Neural crest cell (in vitro differentiated cells): ENCODE data around the gene SFXN2. TPM values are rescaled to one million over a fixed set of nuclear protein-coding genes. Genes with fewer than 3 reads are reported as not detected.
"Not testable (repeated sequence)": the region's sequence is repeated elsewhere in the genome, so short reads cannot be mapped to it uniquely, and the experiment has no call there.

ENCODE experiments used
- DNase-seq: peaks from one replicate; pipeline ENCODE4 v3.0.0; 2021; ENCODE audit warnings: low read depth, mixed read lengths, low spot score
- H3K27ac Mint-ChIP-seq: one replicate; pipeline ENCODE4 v1.8.0; 2021; ENCODE audit warnings: mild to moderate bottlenecking, mixed read lengths; ENCODE audit not compliant: unreplicated experiment
- H3K27me3 Mint-ChIP-seq: 2 replicates; pipeline ENCODE4 v1.8.0; 2021; ENCODE audit warnings: low read depth, mild to moderate bottlenecking, mixed read lengths
- H3K36me3 Mint-ChIP-seq: 2 replicates; pipeline ENCODE4 v1.8.0; 2021; ENCODE audit warnings: low read depth, mild to moderate bottlenecking, mixed read lengths
- H3K4me1 Mint-ChIP-seq: 2 replicates; pipeline ENCODE4 v1.8.0; 2021; ENCODE audit warnings: mixed read lengths
- H3K4me3 Mint-ChIP-seq: one replicate; pipeline ENCODE4 v1.8.0; 2021; ENCODE audit warnings: mild to moderate bottlenecking, mixed read lengths
- H3K9me3 Mint-ChIP-seq: 2 replicates; pipeline ENCODE4 v1.8.0; 2021; ENCODE audit warnings: mixed read lengths
- total RNA-seq: library from RNA; stranded (reverse); gene quantifications from 2 replicates; pipeline ENCODE4 v1.2.1, GENCODE V29; 2021
- TF ChIP-seq, protein P1 (sequence below): fragments of 200-600 bp; sonication (generic); conservative IDR thresholded peaks from 2 replicates; pipeline ENCODE4 v1.5.0; 2021; ENCODE audit warnings: antibody characterized with exemption, mild to moderate bottlenecking

Gene SFXN2
- total RNA-seq, 1 donor from 2014 or later, result 36.6 TPM

DNA sequence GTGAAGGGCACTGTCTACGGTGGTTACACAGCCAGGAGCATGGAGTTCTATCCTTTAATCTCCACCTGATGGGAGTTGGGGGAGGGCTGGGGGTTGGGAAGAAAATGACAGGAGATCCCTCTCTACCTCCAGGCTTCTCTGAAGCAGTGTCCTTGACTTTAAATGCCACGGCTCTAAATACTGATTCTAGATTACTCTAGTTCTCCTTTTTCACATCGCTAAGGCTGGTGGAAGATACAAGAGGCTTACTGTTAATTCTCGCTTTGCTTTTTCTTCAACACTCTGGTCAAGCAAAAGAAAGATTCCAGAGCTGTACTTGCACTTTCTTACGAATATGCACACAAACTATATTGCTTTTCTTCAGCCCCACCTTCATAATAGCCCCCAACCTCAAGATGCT, 30.7 kb upstream of the SFXN2 start:
- DNase-seq, result no peak
- H3K9me3 Mint-ChIP-seq, result no peaks in the 10 kb centered on the region
- TF ChIP-seq, protein P1, sequence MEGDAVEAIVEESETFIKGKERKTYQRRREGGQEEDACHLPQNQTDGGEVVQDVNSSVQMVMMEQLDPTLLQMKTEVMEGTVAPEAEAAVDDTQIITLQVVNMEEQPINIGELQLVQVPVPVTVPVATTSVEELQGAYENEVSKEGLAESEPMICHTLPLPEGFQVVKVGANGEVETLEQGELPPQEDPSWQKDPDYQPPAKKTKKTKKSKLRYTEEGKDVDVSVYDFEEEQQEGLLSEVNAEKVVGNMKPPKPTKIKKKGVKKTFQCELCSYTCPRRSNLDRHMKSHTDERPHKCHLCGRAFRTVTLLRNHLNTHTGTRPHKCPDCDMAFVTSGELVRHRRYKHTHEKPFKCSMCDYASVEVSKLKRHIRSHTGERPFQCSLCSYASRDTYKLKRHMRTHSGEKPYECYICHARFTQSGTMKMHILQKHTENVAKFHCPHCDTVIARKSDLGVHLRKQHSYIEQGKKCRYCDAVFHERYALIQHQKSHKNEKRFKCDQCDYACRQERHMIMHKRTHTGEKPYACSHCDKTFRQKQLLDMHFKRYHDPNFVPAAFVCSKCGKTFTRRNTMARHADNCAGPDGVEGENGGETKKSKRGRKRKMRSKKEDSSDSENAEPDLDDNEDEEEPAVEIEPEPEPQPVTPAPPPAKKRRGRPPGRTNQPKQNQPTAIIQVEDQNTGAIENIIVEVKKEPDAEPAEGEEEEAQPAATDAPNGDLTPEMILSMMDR, result no peak
- H3K27me3 Mint-ChIP-seq, result no peaks in the 10 kb centered on the region
- H3K4me1 Mint-ChIP-seq, result peaks cover 26% of the 10 kb centered on the region
- peaks cover 21% of the 10 kb centered on the region for H3K36me3 Mint-ChIP-seq
- H3K27ac Mint-ChIP-seq, result no peak overlapping the region
- no peak overlapping the region for H3K4me3 Mint-ChIP-seq

DNA sequence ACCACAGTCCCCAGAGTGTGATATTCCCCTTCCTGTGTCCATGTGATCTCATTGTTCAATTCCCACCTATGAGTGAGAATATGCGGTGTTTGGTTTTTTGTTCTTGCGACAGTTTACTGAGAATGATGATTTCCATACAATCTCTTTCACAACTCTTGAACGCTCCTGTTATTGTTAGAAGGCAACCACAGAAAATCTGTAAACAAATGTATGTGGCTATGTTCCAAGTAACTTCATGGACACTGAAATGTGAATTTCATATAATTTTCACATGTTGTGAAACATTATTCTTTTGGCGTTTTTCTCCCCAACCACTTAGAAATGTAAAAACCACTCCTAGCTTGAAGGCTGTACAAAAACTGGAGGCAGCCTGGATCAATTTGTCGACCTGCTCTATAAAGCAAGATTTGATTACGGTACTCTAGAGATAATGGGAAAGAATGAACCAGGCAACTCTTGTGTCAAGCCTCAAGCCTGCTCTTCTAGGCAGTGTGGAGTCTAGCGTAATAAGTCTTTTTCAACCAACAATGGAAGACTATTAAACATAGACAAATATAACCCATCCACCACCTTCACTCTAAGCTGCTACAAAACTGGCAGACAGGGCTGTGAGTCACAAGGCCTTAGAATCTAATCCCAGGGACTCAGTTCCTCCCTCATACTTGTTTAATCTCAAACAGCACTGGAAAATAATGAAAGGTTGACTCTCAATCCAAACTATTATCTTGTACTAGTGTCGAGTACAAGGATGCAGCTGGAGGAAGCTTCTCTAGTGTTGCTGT, 23.0 kb upstream of the SFXN2 start:
- Mint-ChIP-seq H3K4me1 (no peaks in the 10 kb centered on the region), H3K36me3 (peaks cover 8% of the 10 kb centered on the region), H3K27ac (no peak overlapping the region), H3K9me3 (no peaks in the 10 kb centered on the region), H3K4me3 (no peak overlapping the region), H3K27me3 (no peaks in the 10 kb centered on the region)
- DNase-seq, result no peak
- TF ChIP-seq, protein P1, result no peak

DNA sequence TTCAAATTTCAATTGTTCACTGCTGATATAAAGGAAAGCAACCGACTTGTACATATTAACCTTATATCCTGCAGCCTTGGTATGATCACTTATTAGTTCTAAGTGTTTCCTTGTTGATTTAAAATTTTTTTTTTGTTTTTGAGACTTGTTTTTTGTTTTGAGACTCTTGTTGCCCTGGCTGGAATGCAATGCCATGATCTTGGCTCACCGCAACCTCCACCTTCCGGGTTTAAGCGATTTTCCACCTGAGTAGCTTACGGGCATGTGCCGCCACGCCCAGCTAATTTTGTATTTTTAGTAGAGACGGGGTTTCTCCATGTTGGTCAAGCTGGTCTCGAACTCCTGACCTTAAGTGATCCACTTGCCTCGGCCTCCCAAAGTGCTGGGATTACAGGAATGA, 19.0 kb upstream of the SFXN2 start:
- H3K36me3 Mint-ChIP-seq, result peaks cover 16% of the 10 kb centered on the region
- not testable (repeated sequence) for H3K4me3 Mint-ChIP-seq, H3K9me3 Mint-ChIP-seq

DNA sequence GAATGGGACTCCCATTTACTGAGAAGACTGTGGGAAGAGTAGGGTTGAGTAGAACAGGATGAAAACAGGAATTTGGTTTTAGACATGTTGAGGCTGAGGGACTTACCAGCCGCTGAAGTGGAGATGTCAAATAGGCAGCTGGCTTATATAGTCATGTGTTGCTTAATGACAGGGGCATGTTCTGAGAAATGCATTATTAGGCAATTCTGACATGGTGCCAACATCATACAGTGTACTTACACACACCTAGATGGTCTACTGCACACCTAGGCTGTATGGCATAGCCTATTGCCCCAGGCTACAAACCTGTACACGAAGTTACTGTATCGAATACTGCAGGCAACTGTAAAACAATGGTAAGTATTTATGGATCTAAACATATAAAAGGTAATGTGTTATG, 17.7 kb upstream of the SFXN2 start:
- Mint-ChIP-seq H3K9me3 (no peaks in the 10 kb centered on the region), H3K4me3 (no peak overlapping the region), H3K36me3 (peaks cover 16% of the 10 kb centered on the region), H3K27ac (no peak overlapping the region), H3K4me1 (no peaks in the 10 kb centered on the region), H3K27me3 (no peaks in the 10 kb centered on the region)
- no peak for DNase-seq
- TF ChIP-seq, protein P1, result no peak

More for the DNA sequence above, 19.0 kb upstream of the SFXN2 start:
- not testable (repeated sequence) for H3K4me1 Mint-ChIP-seq, H3K27me3 Mint-ChIP-seq, H3K27ac Mint-ChIP-seq, DNase-seq

DNA sequence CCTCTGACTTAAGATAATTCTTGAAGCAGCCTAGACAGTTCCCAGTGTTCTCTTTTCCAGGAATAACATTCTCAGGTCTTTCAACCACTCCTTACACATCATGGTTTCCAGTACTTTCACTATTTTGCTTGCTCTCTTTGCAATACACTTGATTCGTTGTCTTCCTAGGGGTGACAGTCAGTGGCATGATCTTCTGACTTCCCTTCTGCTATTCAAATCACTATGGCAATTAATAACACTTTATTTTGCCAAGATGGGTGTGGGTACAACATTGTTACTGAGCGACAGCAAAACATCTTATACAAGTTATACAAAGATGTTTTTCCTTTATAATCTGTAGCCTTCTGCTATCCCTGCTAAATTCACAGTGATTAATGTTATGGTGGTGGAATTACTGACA, 15.5 kb upstream of the SFXN2 start:
- no peaks in the 10 kb centered on the region for H3K9me3 Mint-ChIP-seq
- H3K36me3 Mint-ChIP-seq, result peaks cover 16% of the 10 kb centered on the region
- H3K27ac Mint-ChIP-seq, result no peak overlapping the region
- TF ChIP-seq, protein P1, result no peak
- no peak for DNase-seq
- no peak overlapping the region for H3K4me3 Mint-ChIP-seq
- H3K27me3 Mint-ChIP-seq, result no peaks in the 10 kb centered on the region
- no peaks in the 10 kb centered on the region for H3K4me1 Mint-ChIP-seq

DNA sequence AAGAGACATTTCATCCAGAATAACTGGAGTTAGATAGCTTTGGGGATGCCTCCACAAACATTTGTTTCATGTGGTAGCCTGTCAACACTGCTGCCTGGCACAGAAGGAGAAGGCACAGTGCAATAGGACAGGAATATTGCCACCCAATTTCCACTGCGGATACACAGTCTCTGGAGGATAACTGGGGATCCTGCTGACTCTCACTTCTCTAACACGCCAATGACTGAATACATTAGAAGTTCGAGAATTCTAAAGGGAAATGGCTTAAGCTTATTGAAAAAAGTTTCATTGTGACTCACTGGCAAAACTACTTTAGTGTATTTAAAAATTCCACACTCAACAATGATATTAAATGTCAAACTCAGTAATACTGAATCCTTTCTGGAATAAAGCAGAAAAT, 13.2 kb upstream of the SFXN2 start:
- H3K4me3 Mint-ChIP-seq, result no peak overlapping the region
- H3K9me3 Mint-ChIP-seq, result no peaks in the 10 kb centered on the region

More for the DNA sequence above, 13.2 kb upstream of the SFXN2 start:
- Mint-ChIP-seq H3K27me3 (no peaks in the 10 kb centered on the region), H3K27ac (no peak overlapping the region), H3K4me1 (no peaks in the 10 kb centered on the region), H3K36me3 (peaks cover 23% of the 10 kb centered on the region)
- TF ChIP-seq, protein P1, result no peak
- DNase-seq, result no peak
